ENCODE data around the gene SGF29. TPM values are rescaled to one million over a fixed set of nuclear protein-coding genes. Genes with fewer than 3 reads are reported as not detected.

The SGF29 gene
- 10 to 100 TPM; 28.5 to 35.8 (median 28.8) TPM for total RNA-seq

DNA sequence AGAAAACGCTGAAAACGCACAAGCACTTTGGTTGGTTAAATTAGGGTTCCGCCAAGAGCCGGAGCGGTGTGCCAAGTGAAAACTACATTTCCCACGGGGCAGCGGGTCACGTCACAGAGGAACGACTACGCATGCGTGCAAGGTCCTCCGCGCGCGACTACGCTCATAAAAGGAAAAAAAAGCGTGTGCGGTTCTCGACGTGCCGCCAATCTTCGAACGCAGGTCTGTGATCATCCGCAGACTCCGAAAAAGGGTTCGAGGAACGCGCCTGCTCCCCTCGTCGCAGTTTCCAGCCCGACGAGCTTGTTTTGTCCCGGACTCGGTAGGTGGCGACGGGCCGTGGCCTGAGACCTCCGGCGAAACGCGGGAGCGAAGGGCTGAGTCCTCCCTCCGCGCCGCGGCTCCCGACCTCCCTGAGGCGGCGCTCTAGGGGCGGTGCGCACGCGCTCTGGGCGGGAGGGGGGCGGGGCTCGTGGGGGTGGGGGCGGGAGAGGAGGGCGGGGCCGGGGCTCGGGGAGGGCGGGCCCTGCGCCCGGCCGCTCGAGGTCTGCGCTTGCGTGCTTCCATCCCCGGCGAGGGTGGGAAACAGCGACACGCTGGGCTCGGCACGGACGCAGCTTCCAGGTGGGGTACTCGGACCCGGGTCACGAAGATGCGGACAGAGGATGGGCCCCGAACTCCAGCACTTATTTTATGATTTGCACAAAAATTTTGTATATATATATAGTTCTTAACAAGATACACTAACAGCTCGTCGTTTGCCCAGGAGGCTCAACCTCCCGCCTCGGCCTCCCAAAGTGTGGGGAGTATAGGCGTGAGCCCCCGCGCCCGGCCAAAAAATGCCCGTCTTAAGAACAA, at the start of gene SGF29:
Gene SGF29, plus strand, starts transcription at position 145 of the 858 bp plus-strand sequence. CDS start 27,150 bp downstream, outside the sequence.
- Histone ChIP-seq H3K36me3 (no peaks in the 10 kb centered on the region), H3K9me3 (no peaks in the 10 kb centered on the region), H3K27me3 (no peaks in the 10 kb centered on the region), H3K4me3 (peak within 1 kb of the TSS; percentile 64 to 88 (median 68)), H3K4me1 (no peaks in the 10 kb centered on the region), H3K27ac (peak within 1 kb of the TSS; percentile 98 to 99)
- DNase-seq (ENCODE audit: low spot score in 2 of 2): peak; percentile 89 to 94
- TF ChIP-seq, protein P1, sequence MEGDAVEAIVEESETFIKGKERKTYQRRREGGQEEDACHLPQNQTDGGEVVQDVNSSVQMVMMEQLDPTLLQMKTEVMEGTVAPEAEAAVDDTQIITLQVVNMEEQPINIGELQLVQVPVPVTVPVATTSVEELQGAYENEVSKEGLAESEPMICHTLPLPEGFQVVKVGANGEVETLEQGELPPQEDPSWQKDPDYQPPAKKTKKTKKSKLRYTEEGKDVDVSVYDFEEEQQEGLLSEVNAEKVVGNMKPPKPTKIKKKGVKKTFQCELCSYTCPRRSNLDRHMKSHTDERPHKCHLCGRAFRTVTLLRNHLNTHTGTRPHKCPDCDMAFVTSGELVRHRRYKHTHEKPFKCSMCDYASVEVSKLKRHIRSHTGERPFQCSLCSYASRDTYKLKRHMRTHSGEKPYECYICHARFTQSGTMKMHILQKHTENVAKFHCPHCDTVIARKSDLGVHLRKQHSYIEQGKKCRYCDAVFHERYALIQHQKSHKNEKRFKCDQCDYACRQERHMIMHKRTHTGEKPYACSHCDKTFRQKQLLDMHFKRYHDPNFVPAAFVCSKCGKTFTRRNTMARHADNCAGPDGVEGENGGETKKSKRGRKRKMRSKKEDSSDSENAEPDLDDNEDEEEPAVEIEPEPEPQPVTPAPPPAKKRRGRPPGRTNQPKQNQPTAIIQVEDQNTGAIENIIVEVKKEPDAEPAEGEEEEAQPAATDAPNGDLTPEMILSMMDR (IDR thresholded peaks at IDR 0.05): peak in 2 of 3 donors; percentile 19 to 21
- peak; percentile 67 for TF ChIP-seq POLR2A (IDR thresholded peaks at IDR 0.05)
- peak; percentile 99 for TF ChIP-seq POLR2AphosphoS5 (IDR thresholded peaks at IDR 0.05)
- intact Hi-C loops (cut with DNase I; ENCODE audit: low total_unique reads): no loop called here

DNA sequence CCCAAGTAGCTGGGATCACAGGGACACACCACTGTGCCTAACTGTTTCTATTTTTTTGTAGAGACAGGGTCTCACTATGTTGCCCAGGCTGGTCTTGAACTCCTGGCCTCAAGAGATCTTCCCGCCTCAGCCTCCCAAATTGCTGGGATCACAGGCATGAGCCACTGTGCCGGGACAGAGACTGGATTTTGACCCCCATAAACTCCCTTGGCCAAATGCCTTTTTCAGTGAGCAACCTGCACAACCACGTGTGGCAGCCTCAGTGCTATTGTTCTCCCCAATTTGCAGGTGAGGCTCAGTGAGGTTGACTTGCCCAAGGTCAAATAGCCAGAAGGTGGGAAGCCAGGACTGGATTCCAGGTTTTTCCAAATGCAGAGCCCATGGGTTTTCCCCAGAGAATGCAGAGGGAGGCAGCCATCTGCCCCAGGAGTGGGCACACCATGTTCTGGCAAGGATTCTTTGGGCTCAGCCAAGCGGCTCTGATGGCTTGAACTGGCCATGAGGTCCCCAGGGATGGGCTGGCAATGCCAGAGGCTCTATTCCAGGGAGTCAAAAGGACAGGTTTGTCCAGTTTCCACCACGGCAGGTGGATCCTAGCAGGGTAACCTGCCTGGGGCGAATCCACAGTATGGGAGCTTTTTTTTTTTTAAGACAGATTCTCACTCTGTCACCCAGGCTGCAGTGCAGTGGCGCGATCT, 48.9 kb upstream of the SGF29 start:
- H3K27ac ChIP-seq: peak overlapping the region in 1 of 2 donors; percentile 6
- H3K9me3 ChIP-seq: no peaks in the 10 kb centered on the region
- peak; percentile 60 to 77 for DNase-seq (ENCODE audit: low spot score in 2 of 2)
- intact Hi-C loops (cut with DNase I; ENCODE audit: low total_unique reads): no loop called here
- peaks cover 0 to 6% of the 10 kb centered on the region in 2 donors for H3K4me1 ChIP-seq
- H3K36me3 ChIP-seq: no peaks in the 10 kb centered on the region
- H3K4me3 ChIP-seq: no peak overlapping the region
- TF ChIP-seq POLR2AphosphoS5 (IDR thresholded peaks at IDR 0.05): no peak
- TF ChIP-seq, protein P1 (IDR thresholded peaks at IDR 0.05): no peak
- no peak for TF ChIP-seq POLR2A (IDR thresholded peaks at IDR 0.05)
- H3K27me3 ChIP-seq: no peaks in the 10 kb centered on the region

DNA sequence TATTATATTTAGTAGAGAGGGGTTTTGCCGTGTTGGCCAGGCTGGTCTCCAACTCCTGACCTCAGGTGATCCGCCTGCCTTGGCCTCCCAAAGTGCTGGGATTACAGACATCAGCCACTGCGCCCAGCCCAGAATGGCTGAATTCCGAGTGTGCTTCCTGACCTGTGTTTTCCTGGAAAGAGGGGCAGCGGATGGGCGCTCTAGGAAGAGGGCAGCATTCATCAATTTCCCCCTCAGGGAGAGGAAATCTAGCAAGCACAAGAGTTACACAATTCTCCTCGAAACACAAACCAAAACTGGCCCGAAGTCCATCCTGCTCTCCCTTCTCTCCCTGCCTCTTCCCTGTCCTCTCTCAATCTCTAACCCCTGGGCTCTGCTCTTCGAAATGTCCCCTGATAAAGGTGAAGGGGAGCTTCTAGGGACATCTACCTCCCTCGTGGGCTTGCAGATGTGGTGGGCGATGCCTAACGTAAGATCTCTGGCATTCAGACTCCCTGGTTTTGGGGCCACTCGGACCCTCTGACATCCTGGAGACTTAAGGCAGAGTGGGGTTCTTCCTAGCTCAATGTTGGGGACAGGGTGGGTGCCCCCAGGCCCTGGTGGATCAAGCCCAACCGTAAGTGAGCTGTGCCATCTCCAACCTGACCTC, 48.1 kb upstream of the SGF29 start:
- intact Hi-C loops (cut with DNase I; ENCODE audit: low total_unique reads): no loop called here

DNA sequence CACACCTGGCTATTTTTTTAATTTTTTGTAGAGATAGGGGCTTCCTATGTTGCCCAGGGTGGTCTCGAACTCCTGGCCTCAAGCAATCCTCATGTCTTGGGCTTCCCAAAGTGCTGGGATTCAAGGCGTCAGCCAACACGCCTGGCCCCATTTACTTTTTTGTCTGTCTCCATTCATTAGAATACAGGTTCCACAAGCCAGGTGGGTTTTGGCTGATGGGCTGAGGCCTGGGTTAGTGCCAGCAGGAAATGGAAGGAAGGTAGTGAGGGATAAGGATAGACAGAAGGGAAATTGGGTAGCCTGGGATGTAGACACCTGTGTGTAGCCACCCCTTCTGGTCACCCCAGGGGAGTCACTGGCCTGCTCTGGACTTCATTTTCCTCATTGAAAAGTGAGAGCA, 42.7 kb upstream of the SGF29 start:
- TF ChIP-seq, protein P1 (IDR thresholded peaks at IDR 0.05): no peak
- TF ChIP-seq POLR2AphosphoS5 (IDR thresholded peaks at IDR 0.05): no peak
- TF ChIP-seq POLR2A (IDR thresholded peaks at IDR 0.05): no peak
- Histone ChIP-seq H3K27me3 (no peaks in the 10 kb centered on the region), H3K9me3 (no peaks in the 10 kb centered on the region), H3K27ac (no peak overlapping the region), H3K4me3 (no peak overlapping the region), H3K4me1 (no peaks in the 10 kb centered on the region), H3K36me3 (no peaks in the 10 kb centered on the region)
- peak in 1 of 2 donors; percentile 29 for DNase-seq (ENCODE audit: low spot score in 2 of 2)
- intact Hi-C loops (cut with DNase I; ENCODE audit: low total_unique reads): no loop called here

More for the DNA sequence above, 48.1 kb upstream of the SGF29 start:
- H3K27ac ChIP-seq: peak overlapping the region in 1 of 2 donors; percentile 6
- no peaks in the 10 kb centered on the region for H3K36me3 ChIP-seq
- H3K27me3 ChIP-seq: no peaks in the 10 kb centered on the region
- no peaks in the 10 kb centered on the region for H3K9me3 ChIP-seq
- no peak for DNase-seq (ENCODE audit: low spot score in 2 of 2)
- no peak overlapping the region for H3K4me3 ChIP-seq
- H3K4me1 ChIP-seq: peaks cover 0 to 6% of the 10 kb centered on the region in 2 donors
- TF ChIP-seq POLR2AphosphoS5 (IDR thresholded peaks at IDR 0.05): no peak
- TF ChIP-seq, protein P1 (IDR thresholded peaks at IDR 0.05): no peak
- no peak for TF ChIP-seq POLR2A (IDR thresholded peaks at IDR 0.05)

Measured in breast epithelium (tissue), 4 donors.